ENCODE results near the gene ZNF107.
"Not testable (repeated sequence)": the region's sequence is repeated elsewhere in the genome, so short reads cannot be mapped to it uniquely, and the experiment has no call there.

ZNF107 gene

DNA sequence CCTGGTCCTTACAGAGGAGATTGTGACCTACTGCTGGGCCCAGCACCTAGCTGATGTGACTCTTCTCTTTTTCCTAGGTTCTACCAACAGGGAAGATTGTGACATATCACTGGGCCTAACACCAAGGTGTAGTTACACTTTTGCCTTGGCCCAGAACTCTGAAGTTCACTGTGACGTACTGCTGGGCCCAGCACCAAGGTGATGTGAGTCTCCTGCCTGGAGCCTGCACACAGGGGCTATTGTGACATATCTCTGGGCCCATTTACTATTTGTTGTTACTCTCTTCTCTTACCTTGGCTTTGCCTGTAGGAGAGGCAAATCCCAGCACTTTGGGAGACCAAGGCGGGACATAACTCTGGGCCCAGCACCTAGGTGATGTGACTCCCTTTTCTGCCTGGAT, 23.1 kb upstream of the ZNF107 start:
- H3K9ac ChIP-seq: no peak overlapping the region
- H3K27me3 ChIP-seq: no peaks in the 10 kb centered on the region
- no peak overlapping the region for H3K27ac ChIP-seq
- H3K36me3 ChIP-seq: no peaks in the 10 kb centered on the region
- H3K9me3 ChIP-seq: no peaks in the 10 kb centered on the region
- H3K4me1 ChIP-seq: no peaks in the 10 kb centered on the region
- H3K4me2 ChIP-seq: no peak overlapping the region
- no peaks in the 10 kb centered on the region for H4K20me1 ChIP-seq
- TF ChIP-seq Cebpa-rat (IDR thresholded peaks at IDR 0.05): no peak
- H3K4me3 ChIP-seq: no peak overlapping the region

DNA sequence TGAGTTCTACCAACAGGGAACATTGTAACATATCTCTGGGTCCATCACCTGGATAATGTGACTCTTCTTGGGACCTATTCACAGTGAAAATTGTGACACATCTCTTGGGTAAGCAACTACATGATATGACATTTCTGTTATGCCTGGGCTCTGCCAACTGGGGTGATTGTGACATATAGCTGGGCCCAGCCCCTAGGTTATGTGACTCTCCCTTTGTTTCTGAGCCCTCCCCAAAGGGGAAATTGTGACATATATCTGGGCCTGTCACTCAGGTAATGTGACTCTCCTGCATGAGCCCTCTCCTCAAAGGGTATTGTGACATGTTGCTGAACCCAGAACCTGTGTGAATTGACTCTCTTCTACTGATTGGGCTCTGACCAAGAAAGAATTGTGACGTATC, 22.4 kb upstream of the ZNF107 start:
- H3K4me1 ChIP-seq: no peaks in the 10 kb centered on the region
- no peaks in the 10 kb centered on the region for H3K36me3 ChIP-seq
- no peak overlapping the region for H3K27ac ChIP-seq
- H3K4me3 ChIP-seq: no peak overlapping the region
- no peak overlapping the region for H3K4me2 ChIP-seq
- no peaks in the 10 kb centered on the region for H3K27me3 ChIP-seq
- no peaks in the 10 kb centered on the region for H4K20me1 ChIP-seq
- no peak for TF ChIP-seq Cebpa-rat (IDR thresholded peaks at IDR 0.05)
- H3K9ac ChIP-seq: no peak overlapping the region
- H3K9me3 ChIP-seq: no peaks in the 10 kb centered on the region

DNA sequence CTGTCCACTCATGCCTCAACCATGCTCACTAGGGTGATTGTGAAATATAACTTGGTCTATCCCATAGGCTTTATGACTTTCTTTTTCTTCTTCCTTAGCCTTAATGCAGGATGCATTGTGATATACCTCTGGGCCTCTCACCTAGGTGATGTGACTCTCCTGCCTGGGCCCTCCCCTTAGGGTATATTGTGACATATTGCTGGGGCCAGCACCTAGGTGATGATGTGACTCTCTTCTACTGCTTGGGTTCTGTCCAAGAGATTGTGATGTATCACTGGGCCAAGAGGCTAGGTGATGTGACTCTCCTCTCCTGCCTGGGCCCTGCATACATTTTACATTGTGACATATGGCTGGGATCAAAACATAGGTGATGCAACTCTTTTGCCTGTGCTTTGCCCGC, 14.7 kb upstream of the ZNF107 start:
- Histone ChIP-seq H3K27ac (no peak overlapping the region), H4K20me1 (no peaks in the 10 kb centered on the region), H3K36me3 (no peaks in the 10 kb centered on the region), H3K9ac (no peak overlapping the region), H3K27me3 (no peaks in the 10 kb centered on the region), H3K9me3 (no peaks in the 10 kb centered on the region), H3K4me3 (no peak overlapping the region), H3K4me1 (no peaks in the 10 kb centered on the region), H3K4me2 (no peak overlapping the region)
- TF ChIP-seq Cebpa-rat (IDR thresholded peaks at IDR 0.05): no peak

DNA sequence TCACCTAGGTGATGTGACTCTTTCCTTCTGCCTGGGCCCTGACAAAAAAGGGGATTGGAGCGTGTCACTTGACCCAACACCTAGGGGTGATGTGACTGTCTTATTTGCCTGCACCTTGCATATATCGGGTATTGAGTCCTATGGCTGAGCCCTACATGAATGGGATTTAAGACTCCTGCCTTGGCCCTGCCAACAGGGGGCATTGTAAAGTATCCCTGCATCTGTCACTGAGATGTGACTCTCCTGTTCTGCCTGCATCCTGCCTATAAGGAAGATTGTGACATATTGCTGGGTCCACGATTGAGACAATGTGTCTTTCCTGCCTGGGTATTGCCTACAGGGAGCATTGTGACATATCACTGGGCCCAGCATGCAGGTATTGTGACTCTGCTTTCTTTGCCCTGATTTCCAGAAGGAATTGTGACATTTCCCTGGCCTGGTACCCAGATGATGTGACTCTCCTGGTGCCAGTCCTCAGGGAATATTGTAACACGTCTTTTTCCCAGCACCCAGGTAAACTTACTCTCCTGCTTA, 14.2 kb upstream of the ZNF107 start:
- Histone ChIP-seq H3K27me3 (no peaks in the 10 kb centered on the region), H4K20me1 (no peaks in the 10 kb centered on the region), H3K27ac (no peak overlapping the region), H3K4me2 (no peak overlapping the region), H3K4me3 (no peak overlapping the region), H3K9me3 (no peaks in the 10 kb centered on the region), H3K9ac (no peak overlapping the region), H3K36me3 (no peaks in the 10 kb centered on the region), H3K4me1 (no peaks in the 10 kb centered on the region)
- no peak for TF ChIP-seq Cebpa-rat (IDR thresholded peaks at IDR 0.05)

DNA sequence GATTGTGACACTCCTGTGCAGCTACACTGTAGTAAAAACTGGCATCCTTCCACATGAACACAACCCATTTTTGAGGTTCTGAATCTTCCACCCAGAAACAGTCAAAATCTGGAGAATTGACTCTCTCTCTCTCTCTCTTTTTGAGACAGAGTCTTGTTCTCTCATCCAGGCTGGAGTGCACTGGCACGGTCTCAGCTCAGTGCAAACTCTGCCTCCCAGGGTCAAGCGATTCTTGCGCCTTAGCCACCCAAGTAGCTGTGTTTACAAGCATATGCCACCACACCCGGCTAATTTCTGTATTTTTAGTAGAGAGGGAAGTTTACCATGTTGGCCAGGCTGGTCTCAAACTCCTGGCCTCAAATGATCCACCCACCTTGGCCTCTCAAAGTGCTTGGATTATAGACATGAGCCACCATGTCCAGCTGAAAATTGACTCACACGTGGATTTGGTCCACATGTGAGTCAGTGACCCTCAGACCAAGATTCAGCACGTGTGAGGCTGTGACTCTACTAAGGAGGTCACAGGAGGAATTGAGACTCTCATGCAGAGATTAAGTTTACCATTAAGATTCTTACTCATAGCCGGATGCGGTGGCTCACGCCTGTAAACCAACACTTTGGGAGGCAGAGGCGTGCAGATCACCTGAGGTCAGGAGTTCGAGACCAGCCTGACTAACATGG, 12.1 kb upstream of the ZNF107 start:
- no peaks in the 10 kb centered on the region for H4K20me1 ChIP-seq
- H3K36me3 ChIP-seq: no peaks in the 10 kb centered on the region
- no peaks in the 10 kb centered on the region for H3K27me3 ChIP-seq
- no peak overlapping the region for H3K4me2 ChIP-seq
- no peak overlapping the region for H3K27ac ChIP-seq
- no peak overlapping the region for H3K4me3 ChIP-seq
- no peaks in the 10 kb centered on the region for H3K4me1 ChIP-seq
- no peaks in the 10 kb centered on the region for H3K9me3 ChIP-seq
- TF ChIP-seq Cebpa-rat (IDR thresholded peaks at IDR 0.05): no peak
- no peak overlapping the region for H3K9ac ChIP-seq

DNA sequence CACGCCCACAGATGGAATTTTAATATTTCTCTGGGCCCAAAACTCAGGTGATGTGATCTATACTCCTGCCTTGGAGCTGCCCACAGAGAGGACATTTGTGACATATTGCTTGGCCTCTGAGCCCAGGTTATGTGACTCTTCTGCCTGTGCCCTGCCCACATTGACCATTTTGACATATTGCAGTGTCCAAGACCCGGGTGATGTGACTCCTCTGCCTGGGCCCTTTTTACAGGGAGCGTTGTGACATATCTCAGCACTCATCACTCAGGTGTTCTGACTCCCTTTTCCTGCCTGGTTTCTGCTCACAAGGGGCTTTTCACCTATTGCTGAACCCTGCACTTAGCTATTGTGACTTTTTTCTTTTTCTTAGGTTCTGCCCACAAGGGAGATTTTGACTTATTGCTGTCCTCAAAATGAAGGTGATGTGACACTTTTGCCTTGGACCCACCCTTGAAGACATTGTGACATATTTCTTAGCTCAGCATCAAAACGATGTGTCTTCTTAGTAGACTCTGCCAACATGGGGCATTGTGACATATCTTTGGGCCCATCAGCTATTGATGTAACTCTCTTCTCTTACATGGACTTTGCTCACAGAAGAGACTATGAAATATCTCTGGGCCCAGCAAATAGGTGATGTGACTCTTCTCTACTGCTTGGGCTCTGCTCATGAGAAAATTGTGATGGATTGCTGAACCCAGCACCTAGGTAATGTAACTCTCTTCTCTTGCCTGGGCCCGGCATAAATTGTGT, 11.0 kb upstream of the ZNF107 start:
- Histone ChIP-seq H3K4me1 (no peaks in the 10 kb centered on the region), H3K27ac (no peak overlapping the region), H3K27me3 (no peaks in the 10 kb centered on the region), H3K36me3 (no peaks in the 10 kb centered on the region), H3K4me3 (no peak overlapping the region), H3K4me2 (no peak overlapping the region), H3K9ac (no peak overlapping the region), H3K9me3 (no peaks in the 10 kb centered on the region), H4K20me1 (no peaks in the 10 kb centered on the region)
- TF ChIP-seq Cebpa-rat (IDR thresholded peaks at IDR 0.05): no peak

DNA sequence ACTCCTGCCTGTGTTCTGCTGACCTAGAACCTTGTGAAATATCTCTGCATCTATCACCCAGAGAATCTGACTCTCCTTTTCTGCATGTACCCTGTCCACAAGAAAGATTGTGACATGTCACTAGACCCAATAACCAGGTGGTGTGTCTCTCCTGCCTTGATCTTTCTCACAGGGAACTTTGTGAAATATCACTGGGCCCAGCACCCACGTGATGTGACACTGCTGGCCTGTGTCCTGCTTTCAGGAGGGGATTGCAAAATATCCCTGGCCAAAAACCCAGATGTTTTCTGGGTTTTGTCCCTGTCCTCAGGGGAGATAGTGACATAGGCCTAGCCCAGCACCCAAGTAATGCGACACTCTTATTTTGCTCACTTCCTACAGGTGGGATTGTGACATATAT, 10.1 kb upstream of the ZNF107 start:
- H3K9me3 ChIP-seq: peaks cover 7% of the 10 kb centered on the region
- no peak overlapping the region for H3K4me3 ChIP-seq
- no peak overlapping the region for H3K9ac ChIP-seq
- no peaks in the 10 kb centered on the region for H3K27me3 ChIP-seq
- H3K4me1 ChIP-seq: no peaks in the 10 kb centered on the region
- H4K20me1 ChIP-seq: no peaks in the 10 kb centered on the region
- H3K4me2 ChIP-seq: no peak overlapping the region
- no peak for TF ChIP-seq Cebpa-rat (IDR thresholded peaks at IDR 0.05)
- H3K27ac ChIP-seq: no peak overlapping the region
- H3K36me3 ChIP-seq: no peaks in the 10 kb centered on the region

DNA sequence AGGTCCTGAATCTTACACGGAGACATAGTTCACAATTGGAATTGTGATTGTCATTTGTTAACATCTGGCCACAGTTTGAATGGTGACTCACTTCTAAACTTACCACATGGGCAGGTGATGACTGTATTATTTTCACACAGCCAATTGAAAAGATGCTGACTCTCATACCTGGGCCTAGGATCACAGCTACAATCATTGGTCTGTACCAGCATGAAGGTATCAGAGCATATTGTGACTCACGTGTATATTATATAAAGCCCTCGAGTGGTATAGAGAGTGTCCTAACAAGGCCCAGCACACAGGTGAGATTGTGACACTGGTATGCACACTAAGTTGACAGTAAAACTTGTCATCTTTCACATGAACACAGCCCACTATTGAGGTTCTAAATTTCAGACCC, 9.4 kb upstream of the ZNF107 start:
- Histone ChIP-seq H3K27ac (no peak overlapping the region), H3K27me3 (no peaks in the 10 kb centered on the region), H3K4me3 (no peak overlapping the region), H3K4me1 (no peaks in the 10 kb centered on the region), H3K9me3 (peaks cover 7% of the 10 kb centered on the region), H3K9ac (no peak overlapping the region), H3K4me2 (no peak overlapping the region), H4K20me1 (no peaks in the 10 kb centered on the region), H3K36me3 (no peaks in the 10 kb centered on the region)
- no peak for TF ChIP-seq Cebpa-rat (IDR thresholded peaks at IDR 0.05)

DNA sequence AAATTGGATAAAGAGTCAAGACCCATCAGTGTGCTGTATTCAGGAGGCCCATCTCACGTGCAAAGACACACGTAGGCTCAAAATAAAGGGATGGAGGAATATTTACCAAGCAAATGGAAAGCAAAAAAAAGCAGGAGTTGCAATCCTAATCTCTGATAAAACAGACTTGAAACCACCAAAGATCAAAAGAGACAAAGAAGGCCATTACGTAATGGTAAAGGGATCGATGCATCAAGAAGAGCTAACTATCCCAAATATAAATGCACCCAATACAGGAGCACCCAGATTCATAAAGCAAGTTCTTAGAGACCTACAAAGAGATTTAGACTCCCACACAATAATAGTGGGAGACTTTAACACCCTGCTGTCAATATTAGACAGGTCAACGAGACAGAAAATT, 3.8 kb upstream of the ZNF107 start:
- H3K9me3 ChIP-seq, H4K20me1 ChIP-seq, H3K27me3 ChIP-seq, H3K4me3 ChIP-seq, H3K27ac ChIP-seq, H3K4me2 ChIP-seq, H3K4me1 ChIP-seq, H3K9ac ChIP-seq, H3K36me3 ChIP-seq: not testable (repeated sequence)

DNA sequence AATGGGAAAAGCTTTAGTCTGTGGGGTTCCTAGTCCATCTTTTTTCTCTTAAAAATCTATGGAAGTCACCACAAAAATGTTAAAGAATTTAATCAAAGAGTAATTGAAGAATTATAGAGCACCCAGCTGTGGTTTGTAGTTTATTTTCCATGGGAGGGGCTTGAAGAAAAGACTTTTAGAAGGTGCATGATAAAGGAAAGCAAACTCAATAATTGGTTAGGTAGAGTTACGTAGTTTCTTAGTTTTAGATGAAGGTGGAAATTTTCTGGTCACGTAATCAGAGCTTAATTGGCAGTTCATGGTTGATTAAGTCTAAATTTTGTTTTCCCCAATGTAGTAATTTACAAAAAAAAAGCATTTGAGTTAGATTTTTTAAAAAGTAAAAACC, 724 bp downstream of the ZNF107 start:
- peak overlapping the region; percentile 95 for H3K4me3 ChIP-seq
- TF ChIP-seq Cebpa-rat (IDR thresholded peaks at IDR 0.05): no peak

More for the DNA sequence above, 724 bp downstream of the ZNF107 start:
- H4K20me1 ChIP-seq: peaks cover 9% of the 10 kb centered on the region; the same call in 1 of the 2 replicates
- H3K9me3 ChIP-seq: peaks cover 43% of the 10 kb centered on the region
- H3K27ac ChIP-seq: peak overlapping the region; percentile 99
- H3K4me2 ChIP-seq: peak overlapping the region; percentile 84
- peak overlapping the region; percentile 98 for H3K9ac ChIP-seq
- H3K4me1 ChIP-seq: peaks cover 12% of the 10 kb centered on the region
- H3K36me3 ChIP-seq: peaks cover 38% of the 10 kb centered on the region
- no peaks in the 10 kb centered on the region for H3K27me3 ChIP-seq
